GM21447 (cell line): ENCODE data around the gene POC1A.

Experiments
- ATAC-seq: cut with Tn5 transposase; IDR thresholded peaks from one replicate; pipeline ENCODE4 v1.9.1; 2021; ENCODE audit not compliant: unreplicated experiment

POC1A gene

DNA sequence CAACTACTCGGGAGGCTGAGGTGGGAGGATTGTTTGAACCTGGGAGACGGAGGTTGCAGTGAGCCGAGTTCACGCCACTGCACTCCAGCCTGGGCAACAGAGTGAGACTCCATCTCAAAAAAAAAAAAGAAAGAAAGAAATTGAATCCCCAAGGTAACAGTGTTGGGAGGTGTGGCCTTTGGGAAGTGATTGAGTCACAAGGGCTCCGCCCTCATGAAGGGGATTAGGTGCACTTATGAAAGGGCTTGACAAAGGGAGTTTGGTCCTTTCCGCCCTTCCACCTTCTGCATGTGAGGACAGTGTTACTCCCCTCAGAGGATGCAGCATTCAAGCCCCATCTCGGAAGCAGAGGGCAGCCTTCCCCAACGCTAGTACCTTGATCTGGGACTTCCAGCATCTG, 21.3 kb downstream of the POC1A start:
- ATAC-seq, result no peak

DNA sequence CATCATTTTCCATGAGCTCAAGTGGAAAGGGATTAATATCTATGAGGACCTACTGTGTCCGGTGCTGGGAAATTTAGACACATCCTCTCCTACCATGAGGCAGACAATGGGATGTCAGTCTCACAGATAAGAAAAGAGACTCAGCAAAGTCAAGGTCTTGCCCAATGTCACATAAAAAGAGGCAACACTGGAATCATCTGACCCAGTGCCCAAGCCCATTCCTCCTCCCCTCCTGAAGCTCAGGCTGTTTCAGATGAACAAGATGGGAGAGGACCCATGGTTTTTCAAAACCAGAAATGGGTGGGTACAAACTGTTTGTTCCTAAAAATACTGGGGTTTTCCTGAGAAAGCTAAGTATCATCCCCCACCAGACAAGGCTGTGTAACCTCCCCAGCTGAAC, 22.2 kb downstream of the POC1A start:
- no peak for ATAC-seq

DNA sequence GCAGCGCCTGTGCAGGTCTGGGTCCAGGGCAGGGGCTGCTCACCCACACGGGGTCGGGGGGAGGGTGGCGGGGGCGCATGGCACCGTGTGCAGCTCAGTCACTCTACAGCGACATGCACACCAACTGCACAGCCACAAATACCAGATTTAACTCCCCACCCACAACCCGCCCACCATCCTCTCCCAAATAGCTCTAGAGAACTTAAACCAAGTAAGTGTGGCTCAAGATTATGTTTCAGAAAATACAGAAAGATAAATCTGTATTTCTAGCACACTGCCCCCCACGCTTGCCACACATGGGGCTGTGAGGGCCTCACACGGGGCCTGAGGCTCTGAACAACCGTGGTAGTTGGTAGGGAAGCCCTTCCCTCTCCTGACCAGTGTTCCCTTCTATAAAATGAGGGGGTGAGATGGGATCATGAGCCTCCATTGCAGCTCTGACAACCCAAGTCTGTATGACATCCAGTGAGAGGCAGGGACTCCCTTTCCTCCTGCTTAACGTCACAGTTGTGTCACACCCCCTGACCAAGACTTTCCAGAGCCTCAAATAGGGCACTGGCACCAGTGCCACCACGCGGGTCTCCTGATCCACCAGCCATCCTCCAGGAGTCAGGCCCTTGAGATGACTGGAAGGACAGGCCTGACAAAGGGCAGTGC, 23.1 kb downstream of the POC1A start:
- ATAC-seq, result no peak

DNA sequence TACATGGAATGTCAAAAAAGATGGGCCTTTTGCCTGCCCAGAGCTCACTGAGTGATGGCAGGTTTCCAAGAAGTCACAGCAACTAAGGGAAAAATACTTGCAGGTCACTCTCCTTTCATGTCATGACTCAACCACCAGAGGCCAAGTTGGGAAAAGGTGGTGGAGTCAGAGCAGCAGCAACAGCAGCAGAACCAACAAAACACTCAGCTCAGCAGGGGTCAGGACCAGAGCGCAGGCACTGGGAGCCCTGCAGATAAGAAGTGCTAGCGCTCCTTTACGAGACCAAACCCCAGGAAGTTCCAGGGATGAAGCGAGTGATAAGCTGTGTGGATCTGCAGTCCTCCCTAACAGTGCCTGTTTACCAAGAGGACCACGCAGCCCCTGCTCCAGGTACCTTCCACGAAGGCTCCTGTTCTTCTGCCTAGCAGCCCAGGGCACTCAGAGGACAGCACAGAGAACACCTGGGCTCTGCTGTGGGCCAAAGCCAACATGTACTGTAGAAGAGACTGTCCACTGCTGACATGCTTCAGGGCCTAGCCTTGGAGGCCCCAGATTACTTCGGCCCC, 26.0 kb downstream of the POC1A start:
- ATAC-seq, result no peak

DNA sequence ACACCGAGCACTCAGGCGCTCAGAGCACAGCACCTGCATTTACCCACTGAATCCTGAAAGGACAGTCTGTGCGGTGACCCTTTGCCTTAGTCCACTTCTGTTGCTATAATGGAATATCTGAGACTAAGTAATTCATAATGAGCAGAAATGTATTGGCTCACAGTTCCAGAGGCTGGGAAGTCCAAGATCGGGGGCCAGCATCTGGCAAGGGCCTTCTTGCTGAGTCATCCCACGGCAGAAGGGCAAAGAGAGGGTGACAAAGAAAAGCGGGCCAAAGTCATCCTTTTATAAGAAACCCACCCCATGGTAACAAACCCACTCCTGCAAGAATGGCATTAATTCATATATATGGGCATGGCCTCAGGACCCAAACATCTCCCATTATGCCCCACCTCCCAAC, 27.7 kb downstream of the POC1A start:
- no peak for ATAC-seq

DNA sequence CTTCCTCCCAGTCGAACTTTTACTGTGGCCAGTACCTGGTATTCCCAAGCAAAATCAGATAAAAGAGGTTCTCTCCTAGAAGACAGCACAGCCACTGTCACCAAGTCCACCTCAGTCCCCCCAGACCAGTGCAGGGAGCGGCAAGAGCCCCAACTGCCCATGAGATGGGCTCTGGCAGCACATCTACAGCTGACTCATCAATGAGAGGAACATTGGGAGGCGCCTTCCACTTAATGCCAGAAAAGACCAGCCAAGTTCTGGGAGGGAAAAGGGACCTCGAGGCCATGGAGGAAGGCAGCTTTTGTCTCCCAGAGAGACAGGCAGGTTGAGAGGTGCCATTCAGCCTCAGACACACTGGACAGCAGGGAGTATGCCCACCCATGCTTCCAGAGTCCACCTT, 28.2 kb downstream of the POC1A start:
- no peak for ATAC-seq

DNA sequence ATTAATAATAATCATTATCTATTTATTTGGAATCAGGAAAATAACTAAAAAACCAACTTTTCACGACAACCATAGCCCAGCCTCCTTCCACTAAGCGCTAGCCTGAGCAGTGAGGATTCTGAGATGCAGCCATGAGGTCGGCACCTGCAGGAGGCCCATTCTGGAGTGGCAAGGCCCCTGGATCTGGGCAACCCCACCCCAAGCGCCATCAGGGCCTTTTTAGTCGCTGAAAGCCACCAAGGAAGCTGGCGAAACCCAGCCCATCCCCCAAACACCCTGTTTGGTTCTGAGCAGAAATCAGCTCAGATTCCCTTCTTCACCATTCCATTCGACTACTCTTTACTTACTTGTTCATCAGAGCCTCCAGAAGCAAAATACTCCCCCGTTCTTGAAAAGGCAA, 29.5 kb downstream of the POC1A start:
- ATAC-seq, result no peak

DNA sequence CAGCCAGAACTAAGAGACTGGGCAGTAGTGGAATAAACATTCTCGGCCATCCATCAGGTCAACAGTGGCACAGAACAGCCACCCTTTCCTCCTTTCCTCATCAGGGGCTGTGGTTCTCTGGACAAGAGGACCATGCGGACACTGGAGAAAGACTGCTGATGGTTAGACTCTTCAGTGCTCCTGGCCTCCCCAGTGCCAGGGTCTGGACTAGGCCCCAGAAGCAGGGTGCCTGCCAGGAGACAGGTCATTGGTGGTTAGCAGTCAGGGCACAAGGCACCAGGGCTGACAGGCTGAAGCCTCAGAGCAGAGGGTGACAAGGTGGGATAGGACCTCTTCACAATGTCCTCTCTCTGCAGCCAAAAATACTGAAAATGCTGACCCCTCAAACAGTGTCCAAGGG, 30.1 kb downstream of the POC1A start:
- ATAC-seq, result no peak

DNA sequence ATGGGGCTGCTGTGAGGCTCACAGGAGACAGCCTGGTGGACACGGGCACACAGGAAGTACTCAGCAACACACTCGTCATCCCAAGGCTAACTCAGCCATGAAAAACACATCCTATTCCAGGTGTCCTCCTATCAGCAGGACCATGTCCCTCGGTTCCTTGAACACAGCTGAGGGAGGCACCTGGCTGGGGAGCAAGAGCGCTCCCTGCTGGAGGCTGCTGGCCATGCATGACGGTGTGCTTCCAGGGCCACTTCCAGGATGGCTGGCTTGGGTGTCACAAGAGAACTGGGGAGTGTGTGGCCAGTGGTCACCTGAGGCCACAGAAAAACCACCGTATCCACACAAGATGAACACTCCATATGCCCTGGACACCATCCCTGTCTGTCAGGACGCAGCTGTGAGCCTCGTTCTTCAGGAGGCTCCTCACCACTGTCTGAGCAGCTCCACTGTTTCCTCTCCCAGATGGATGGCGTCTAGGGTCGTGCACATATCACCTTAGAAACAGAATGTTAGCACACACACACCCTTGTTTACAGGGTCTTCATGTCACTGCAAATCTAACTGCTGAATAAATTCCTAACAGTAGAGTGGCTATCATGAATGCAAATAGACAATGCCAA, 31.0 kb downstream of the POC1A start:
- ATAC-seq, result peak; percentile 51

DNA sequence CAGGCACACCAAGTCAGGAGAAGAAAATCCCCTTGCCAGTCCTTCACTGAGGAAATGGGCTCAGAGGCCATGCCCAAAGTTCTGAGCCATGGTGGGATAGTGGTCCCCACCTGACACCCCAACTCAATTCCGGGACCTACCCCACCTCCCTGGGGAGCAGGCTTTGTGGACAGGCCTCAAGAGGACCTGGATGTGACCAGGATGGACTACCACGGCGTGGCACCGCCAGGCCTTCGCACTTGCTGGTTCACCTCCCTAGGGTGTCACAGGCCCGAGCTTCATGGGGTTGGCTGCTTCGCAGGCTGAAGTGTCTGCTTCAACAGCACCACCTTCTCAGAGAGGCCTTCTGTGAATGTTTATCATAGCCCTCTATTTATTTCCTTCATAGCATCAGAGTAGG, 31.7 kb downstream of the POC1A start:
- no peak for ATAC-seq

DNA sequence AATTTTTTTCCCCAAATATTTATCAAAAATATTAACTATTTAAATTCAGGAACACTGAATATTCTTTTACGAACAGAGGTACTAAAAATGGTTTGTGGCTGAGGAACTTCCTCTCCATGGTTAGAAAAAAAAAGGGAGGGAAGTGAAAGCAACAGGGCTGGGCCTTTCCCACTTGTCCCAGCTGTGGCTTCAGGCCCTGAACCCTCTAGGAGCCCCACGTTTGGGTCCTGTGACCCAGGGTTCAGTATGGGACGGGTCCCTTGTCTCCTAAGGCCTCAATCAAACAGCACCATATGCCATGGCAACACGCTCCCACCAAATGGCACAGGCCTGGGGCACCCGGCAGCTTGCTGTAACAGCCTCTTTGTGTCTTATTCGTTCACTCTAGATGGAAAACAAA, 32.4 kb downstream of the POC1A start:
- no peak for ATAC-seq

DNA sequence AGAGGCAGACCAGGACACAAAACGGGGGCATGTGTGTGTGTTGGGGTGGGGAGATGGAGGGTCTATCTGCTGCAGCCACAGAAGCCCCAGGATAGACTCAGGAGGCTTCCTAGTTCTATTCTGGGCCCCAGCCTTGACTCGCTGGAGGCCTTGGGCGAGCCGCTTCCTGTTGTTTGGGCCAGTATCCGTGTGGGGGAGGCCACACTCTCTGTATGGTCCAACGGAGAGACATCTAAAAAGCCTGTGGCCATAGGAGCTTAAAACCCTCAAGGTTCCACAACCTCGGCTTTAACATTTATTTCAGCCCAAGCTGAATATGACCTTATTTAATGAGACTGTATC, 32.8 kb downstream of the POC1A start:
- ATAC-seq, result peak; percentile 58

DNA sequence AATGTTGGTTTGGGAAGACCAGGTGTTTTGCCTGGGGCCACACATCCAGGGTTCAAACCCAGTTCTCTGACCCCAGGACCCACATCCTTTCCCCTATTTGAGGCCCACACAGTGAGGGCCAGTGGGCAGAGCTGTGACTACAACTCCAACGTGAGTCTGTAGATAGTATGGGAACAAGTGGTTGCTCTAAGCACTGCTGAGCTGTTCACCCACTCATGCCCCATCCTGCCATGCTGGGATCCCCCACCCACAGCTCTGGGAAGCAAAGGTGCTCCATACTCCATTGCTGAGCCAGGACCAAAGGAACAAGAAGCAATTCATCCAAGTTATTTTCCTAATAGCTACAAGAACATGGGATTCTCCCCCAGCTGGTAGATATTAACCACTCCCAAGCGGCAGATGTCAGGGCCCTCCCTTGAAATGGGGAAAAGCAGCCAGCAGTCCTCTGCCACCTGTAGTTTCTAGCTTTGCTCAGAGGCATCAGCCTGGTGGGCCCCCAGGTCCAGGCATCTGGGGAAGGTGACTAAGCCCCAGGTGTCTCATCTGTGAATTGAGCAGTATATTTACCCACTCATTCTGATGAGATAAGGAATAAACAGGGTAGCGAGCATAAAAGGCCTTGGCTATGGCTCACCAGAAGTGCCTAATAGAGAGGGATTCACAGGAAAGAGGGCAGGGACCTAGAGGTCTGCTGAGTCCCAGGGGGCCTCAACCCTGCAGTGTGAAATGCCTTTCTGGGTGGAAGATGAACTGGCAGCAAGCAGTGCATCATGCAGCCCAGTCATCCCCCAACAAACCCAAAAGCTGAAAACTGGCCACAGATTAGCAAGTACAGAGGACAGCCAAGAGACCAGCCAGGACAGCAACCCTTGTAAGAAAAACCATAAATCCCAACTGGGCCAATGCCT, 33.4 kb downstream of the POC1A start:
- ATAC-seq, result peak; percentile 27

DNA sequence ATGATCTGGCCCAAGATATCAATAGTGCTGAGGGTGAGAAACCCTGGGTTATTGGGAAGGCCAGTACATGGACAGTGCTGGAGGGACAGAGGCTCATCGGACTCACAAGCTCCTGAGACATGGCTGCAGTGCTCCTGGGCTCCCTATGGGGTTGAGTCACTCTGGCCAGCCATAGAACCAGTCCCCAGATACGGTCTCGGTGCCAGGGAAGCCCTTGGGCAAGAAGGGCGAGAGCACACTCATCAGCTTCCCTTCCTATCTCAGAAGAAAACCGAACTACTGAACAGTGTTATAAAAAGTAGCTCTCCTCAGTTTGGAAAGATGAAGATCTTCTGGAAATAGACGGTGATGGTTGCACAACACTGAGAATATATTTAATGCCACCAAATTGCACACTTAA, 34.4 kb downstream of the POC1A start:
- no peak for ATAC-seq

DNA sequence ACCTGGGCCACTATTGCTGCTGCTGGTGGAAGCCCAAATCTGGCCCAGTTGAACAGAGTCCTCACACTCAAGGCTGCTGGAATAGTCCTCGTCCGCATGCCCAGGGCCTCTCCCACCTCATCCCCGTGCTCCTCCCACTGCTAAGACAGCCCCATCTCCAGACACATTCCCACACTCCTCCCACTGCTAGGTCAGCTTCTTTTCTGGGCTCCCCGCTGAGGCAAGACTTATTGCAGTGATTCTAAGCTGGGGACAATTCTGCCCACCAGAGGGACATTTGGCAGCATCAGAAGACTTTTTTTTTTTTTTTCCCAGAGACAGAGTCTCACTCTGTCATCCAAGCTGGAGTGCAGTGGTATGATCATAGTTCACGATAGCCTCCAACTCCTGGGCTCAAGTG, 35.1 kb downstream of the POC1A start:
- no peak for ATAC-seq

DNA sequence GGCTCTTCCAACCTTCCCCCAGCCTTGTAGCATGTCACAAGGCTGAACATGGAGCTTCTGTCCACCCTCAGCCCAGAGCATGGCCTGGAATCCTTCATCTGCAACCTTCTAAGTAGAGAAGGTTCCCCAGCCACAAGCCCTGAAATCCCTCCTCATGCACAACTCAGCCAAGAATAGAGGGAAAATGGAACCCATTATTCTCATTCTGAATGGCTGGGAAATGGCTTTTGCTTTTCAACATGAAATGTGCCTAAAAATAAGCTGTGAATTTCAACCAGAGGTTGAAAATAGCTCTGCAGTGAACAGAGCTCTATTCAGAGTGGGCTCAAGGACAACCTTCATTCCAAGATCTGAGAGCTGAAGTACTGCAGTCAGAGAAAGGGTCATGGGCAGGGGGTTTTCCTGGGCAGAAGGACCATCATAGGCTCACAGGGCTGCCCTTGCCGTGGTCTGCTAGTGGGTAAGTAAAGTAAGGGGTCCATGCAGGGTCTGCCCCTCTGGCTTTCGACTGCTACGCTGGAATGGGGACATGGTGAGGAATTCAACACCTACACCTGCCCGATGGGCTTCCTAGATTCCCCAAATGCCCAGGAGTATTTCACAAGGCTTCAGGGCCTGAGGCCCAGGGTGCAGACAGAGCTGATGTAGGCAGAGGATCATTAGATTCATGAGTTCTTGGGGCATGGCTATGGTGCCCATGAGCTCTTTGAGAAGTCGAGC, 35.9 kb downstream of the POC1A start:
- ATAC-seq, result no peak

DNA sequence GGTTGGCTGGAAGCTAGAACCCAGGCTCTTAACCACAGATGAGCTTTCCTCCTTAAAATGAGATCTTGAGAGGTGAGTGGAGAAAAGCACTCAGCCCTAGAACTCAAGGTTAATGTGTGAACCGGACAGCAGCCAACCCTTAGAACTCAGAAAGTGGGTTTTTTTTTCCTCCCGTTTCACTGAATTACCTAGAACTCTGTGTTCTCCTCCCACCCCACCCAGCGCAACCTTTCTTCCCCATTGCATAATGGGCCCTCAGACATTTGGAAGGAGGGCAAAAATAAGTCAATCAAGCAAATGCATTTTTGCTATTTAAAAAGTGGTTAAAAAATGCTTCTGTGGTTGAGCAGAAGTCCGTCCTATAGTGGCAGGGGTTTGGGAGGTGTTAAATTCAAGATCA, 36.7 kb downstream of the POC1A start:
- no peak for ATAC-seq

DNA sequence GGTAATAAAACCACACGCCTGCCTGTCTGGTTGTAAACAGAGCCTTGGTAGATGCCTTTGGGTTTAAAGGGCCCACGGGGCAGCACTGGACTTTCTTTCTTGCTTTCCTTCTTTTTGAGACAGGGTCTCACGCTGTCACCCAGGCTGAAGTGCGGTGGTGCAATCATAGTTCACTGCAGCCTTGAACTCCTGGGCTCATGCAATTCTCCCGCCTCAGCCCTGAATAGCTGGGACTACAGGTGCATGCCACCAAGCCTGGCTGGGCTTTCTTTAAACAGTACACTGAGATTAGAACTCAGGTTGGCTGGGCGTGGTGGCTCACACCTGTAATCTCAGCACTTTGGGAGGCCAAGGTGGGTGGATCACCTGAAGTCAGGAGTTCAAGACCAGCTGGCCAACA, 42.2 kb downstream of the POC1A start:
- ATAC-seq, result no peak

DNA sequence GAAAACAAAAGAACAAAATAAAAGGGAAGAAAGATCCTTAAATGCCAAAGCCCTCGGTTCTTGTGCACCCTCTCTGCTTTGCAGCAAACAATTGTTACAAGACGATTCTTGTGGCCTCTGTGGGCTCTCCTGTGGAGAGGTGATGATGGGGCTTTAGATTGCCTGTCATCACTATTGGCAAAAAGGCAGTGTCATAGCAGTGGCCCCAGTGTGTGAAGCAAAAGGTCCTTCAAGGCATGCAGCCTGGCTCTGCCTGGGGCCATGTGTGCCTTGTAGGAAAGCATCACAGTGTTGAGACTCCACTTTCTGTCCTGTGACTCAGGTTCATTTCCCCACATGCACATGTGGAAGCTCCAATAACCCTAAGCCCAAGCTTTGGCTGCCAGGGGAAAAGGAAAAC, 43.7 kb downstream of the POC1A start:
- ATAC-seq, result no peak

DNA sequence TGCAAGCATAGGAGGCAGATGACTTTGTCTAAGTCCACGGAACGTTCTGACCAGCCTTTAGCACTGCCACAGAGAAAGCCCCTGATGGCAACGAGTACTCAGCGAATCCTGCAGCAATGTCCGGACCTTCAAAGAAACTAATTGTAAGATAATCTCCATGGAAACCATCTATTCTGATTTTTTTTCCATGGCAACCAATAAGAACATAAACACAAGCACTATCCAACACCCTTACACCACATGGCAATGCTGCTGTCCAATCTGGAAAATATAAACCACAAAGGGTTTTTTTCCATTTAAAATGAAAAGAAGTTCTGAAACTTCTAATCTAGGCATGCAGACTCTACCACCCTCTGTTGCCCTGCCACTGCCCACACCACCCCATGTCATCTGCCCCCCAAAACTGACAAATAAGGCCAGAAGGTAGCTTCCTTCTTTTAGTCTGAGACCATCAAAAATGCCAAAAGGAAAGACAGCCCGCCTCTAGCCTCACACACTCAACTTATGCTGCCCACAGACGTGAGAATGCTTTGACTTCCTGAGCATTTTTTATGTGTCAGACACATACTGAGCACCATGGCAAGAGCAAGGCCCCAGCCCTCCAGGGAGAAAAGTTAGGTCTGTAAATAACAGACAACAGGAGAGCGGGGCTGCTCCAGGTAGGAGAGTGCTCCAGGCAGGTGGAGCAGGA, 44.5 kb downstream of the POC1A start:
- ATAC-seq, result no peak
